ENCODE data around the gene MYT1. TPM values are rescaled to one million over a fixed set of nuclear protein-coding genes. Genes with fewer than 3 reads are reported as not detected.

MYT1 gene
- total RNA-seq, 4 donors from 2014 or later: 0.21 TPM; not detected in 3

- intact Hi-C loops (cut with DNase I; ENCODE audit: low total_unique reads): no loop called here
- H3K4me3 ChIP-seq: no peak overlapping the region
- no peaks in the 10 kb centered on the region for H3K27me3 ChIP-seq
- no peak for DNase-seq
- no peaks in the 10 kb centered on the region for H3K4me1 ChIP-seq
- no peaks in the 10 kb centered on the region for H3K36me3 ChIP-seq
- H3K27ac ChIP-seq: no peak overlapping the region
- TF ChIP-seq CTCF (IDR thresholded peaks at IDR 0.05): no peak
- TF ChIP-seq POLR2A (IDR thresholded peaks at IDR 0.05): no peak
- no peaks in the 10 kb centered on the region for H3K9me3 ChIP-seq
Measured at GRCh38 chr20:64236137-64237088, 72.2 kb downstream of the MYT1 start.

GRCh38 chr20:64237316-64237715 is 73.1 kb downstream of the MYT1 start:
- intact Hi-C loops (cut with DNase I; ENCODE audit: low total_unique reads): no loop called here
- no peaks in the 10 kb centered on the region for H3K9me3 ChIP-seq
- no peak overlapping the region for H3K4me3 ChIP-seq
- H3K4me1 ChIP-seq: no peaks in the 10 kb centered on the region
- H3K27ac ChIP-seq: no peak overlapping the region
- DNase-seq: no peak
- no peaks in the 10 kb centered on the region for H3K27me3 ChIP-seq
- H3K36me3 ChIP-seq: no peaks in the 10 kb centered on the region
- no peak for TF ChIP-seq CTCF (IDR thresholded peaks at IDR 0.05)
- no peak for TF ChIP-seq POLR2A (IDR thresholded peaks at IDR 0.05)

GRCh38 chr20:64238115-64238825 is 74.0 kb downstream of the MYT1 start:
- no peak for TF ChIP-seq CTCF (IDR thresholded peaks at IDR 0.05)
- no peak for TF ChIP-seq POLR2A (IDR thresholded peaks at IDR 0.05)
- Histone ChIP-seq H3K36me3 (no peaks in the 10 kb centered on the region), H3K27me3 (no peaks in the 10 kb centered on the region), H3K4me1 (no peaks in the 10 kb centered on the region), H3K9me3 (no peaks in the 10 kb centered on the region), H3K4me3 (no peak overlapping the region), H3K27ac (no peak overlapping the region)
- intact Hi-C loops (cut with DNase I; ENCODE audit: low total_unique reads): no loop called here
- DNase-seq: no peak

- intact Hi-C loops (cut with DNase I; ENCODE audit: low total_unique reads): no loop called here
- no peak for DNase-seq
Measured at GRCh38 chr20:64238851-64239387, 74.7 kb downstream of the MYT1 start.

More at GRCh38 chr20:64238851-64239387, 74.7 kb downstream of the MYT1 start:
- Histone ChIP-seq H3K27ac (no peak overlapping the region), H3K27me3 (no peaks in the 10 kb centered on the region), H3K9me3 (no peaks in the 10 kb centered on the region), H3K4me3 (no peak overlapping the region), H3K4me1 (no peaks in the 10 kb centered on the region), H3K36me3 (no peaks in the 10 kb centered on the region)
- TF ChIP-seq CTCF (IDR thresholded peaks at IDR 0.05) (no peak), POLR2A (IDR thresholded peaks at IDR 0.05) (no peak)

Data from uterus (tissue), 4 donors.